NB4 (cell line): Measurements from ENCODE around the gene ACVR2A.

Experiments
- DNase-seq: peaks from one replicate; pipeline ENCODE4 v3.0.0; 2010; ENCODE audit warnings: low read depth
- H3K4me3 ChIP-seq: one replicate; pipeline ENCODE4 v1.5.1; 2011; ENCODE audit warnings: mild to moderate bottlenecking, low read depth, low read length, moderate library complexity
- MYC ChIP-seq: IDR thresholded peaks from 2 replicates; pipeline ENCODE4 v1.6.1; 2011; ENCODE audit warnings: low read depth, low read length
- POLR2A ChIP-seq: IDR thresholded peaks from 2 replicates; pipeline ENCODE4 v1.6.1; 2011; ENCODE audit warnings: mild to moderate bottlenecking; ENCODE audit not compliant: insufficient read length; ENCODE audit errors: extremely low read depth
- TF ChIP-seq, protein P1 (sequence below): IDR thresholded peaks from one replicate; pipeline ENCODE4 v1.5.1; 2012; ENCODE audit warnings: low read depth, low read length
- TF ChIP-seq, protein P2 (sequence below): IDR thresholded peaks from 2 replicates; pipeline ENCODE4 v1.6.1; 2011; ENCODE audit warnings: low read depth, low read length

Gene ACVR2A

DNA sequence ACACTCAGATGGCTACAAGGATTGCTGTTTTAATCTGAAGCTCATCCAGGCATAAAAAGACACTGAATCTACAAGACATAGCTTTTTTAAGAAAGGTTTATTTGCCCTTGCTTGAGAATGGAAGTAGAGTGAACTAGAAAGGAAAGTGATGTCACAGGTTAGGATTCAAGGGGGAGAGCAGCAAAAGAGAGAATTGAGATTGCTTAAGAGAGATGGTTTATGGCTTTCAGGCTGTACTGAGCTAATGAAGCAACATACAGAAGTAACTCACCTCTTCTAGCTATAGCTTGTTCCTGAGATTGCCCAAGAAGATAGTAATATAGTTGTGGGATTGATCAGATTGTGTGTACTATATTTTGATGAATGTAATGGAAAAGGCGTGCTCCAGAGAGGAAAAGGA, 26.1 kb upstream of the ACVR2A start:
- TF ChIP-seq, protein P1, sequence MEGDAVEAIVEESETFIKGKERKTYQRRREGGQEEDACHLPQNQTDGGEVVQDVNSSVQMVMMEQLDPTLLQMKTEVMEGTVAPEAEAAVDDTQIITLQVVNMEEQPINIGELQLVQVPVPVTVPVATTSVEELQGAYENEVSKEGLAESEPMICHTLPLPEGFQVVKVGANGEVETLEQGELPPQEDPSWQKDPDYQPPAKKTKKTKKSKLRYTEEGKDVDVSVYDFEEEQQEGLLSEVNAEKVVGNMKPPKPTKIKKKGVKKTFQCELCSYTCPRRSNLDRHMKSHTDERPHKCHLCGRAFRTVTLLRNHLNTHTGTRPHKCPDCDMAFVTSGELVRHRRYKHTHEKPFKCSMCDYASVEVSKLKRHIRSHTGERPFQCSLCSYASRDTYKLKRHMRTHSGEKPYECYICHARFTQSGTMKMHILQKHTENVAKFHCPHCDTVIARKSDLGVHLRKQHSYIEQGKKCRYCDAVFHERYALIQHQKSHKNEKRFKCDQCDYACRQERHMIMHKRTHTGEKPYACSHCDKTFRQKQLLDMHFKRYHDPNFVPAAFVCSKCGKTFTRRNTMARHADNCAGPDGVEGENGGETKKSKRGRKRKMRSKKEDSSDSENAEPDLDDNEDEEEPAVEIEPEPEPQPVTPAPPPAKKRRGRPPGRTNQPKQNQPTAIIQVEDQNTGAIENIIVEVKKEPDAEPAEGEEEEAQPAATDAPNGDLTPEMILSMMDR = no peak
- TF ChIP-seq, protein P2, sequence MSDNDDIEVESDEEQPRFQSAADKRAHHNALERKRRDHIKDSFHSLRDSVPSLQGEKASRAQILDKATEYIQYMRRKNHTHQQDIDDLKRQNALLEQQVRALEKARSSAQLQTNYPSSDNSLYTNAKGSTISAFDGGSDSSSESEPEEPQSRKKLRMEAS = no peak
- TF ChIP-seq POLR2A (no peak), MYC (no peak)
- no peak for DNase-seq
- no peak overlapping the region for H3K4me3 ChIP-seq

DNA sequence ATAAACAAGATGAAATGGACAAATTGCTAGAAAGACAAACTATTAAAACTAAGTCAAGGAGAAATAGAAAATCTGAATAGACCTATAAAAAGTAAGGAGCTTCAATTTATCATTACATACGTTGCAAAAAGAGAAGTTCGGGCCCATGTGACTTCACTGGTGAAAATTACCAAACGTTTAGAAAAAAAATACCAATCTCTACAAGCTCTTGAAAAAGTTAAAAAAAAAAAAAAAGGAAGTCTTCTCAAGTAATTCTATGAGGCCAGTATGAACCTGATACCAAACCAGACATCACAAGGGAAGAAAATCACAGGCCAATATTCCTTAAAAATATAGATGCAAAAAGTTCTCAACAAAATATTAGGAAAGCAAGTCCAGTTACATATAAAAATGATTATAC, 20.2 kb upstream of the ACVR2A start:
- H3K4me3 ChIP-seq = no peak overlapping the region
- DNase-seq = no peak
- TF ChIP-seq MYC (no peak), POLR2A (no peak)
- TF ChIP-seq, protein P2 = no peak
- TF ChIP-seq, protein P1 = no peak

DNA sequence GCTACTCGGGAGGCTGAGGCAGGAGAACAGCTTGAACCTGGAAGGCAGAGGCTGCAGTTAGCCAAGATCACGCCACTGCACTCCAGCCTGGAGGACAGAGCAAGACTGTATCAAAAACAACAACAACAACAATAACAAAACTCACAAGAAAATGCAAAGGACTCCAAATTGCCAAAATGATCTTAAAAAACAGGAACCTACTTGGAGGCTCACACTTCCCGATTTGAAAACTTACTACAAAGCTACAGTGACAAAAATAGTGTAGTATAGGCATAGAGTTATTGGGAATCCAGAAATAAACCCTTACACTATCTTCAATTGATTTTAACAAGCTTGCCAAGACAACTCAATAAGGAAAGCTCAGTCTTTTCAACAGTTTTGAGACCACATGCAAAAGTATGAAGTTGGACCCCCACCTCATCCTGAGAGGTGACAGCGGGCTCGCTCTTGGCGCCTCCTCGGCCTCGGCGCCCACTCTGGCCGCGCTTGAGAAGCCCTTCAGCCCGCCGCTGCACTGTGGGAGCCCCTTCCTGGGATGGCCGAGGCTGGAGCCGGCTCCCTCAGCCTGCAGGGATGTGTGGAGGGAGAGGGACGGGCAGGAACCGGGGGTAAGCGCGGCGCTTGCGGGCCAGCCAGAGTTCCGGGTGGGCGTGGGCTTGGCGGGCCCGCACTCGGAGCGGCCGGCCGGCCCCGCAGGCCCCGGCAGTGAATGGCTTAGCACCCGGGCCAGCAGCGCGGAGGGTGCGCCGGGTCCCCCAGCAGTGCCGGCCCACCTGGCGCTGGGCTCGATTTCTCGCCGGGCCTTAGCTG, 18.3 kb upstream of the ACVR2A start:
- no peak overlapping the region for H3K4me3 ChIP-seq
- DNase-seq = no peak
- TF ChIP-seq, protein P1 = no peak

DNA sequence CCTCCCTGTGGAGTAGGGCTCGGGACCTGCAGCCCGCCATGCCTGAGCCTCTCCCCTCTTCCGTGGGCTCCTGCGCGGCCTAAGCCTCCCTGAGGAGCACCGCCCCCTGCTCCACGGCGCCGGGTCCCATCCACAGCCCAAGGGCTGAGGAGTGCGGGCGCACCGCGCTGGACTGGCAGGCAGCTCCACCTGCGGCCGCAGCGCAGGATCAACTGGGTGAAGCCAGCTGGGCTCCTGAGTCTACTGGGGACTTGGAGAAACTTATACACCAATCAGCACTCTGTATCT, 17.8 kb upstream of the ACVR2A start:
- H3K4me3 ChIP-seq = no peak overlapping the region
- no peak for DNase-seq
- no peak for TF ChIP-seq MYC
- TF ChIP-seq, protein P1 = no peak
- no peak for TF ChIP-seq POLR2A
- TF ChIP-seq, protein P2 = no peak

DNA sequence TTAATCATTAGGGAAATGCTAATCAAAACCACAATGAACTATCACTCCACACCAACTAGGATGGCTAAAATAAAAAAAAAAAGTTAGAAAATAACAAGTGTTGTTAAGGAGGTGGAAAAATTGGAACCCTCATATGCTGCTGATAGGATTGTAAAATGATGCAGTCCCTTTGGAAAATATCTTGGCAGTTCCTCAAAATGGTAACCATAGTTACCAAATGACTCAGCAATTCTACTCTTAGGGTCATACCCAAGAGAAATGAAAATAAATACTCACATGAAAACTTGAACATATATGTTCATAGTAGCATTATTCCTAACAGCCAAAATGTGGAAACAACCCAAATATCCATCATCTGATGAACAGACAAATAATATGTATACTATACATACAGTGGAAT, 15.7 kb upstream of the ACVR2A start:
- TF ChIP-seq, protein P1 = no peak
- TF ChIP-seq, protein P2 = no peak
- no peak for TF ChIP-seq POLR2A
- DNase-seq = peak; percentile 65
- no peak overlapping the region for H3K4me3 ChIP-seq

DNA sequence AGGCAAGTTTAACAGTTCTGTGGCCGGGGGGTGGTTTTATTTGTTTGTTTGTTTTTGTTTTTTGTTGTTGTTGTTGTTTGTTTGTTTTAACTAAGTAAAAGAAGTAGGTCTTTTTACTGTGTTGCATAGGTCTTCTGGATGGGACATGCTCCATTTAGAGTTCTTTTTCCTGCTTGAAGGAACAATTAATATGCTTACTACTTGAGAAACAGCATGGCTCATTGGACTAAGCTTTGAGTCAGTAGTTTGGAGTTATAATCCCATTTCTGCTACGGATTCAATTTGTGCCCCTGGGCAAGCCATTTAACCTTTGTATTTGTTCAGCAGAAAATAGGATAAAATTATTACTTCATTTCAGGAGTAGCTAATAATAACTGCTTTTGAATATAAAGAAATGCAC, 8.7 kb upstream of the ACVR2A start:
- H3K4me3 ChIP-seq = no peak overlapping the region
- DNase-seq = no peak
- TF ChIP-seq, protein P1 = no peak
- TF ChIP-seq POLR2A (no peak), MYC (no peak)
- TF ChIP-seq, protein P2 = no peak
